Erythroblast (primary cell): ENCODE results near the gene LBX2.

Source experiments
- GATA1 ChIP-seq: IDR thresholded peaks from 2 replicates; pipeline ENCODE4 v1.6.1; 2011; ENCODE audit warnings: low read depth, mild to moderate bottlenecking, control low read depth, low read length, moderate library complexity
- POLR2A ChIP-seq: IDR thresholded peaks from 2 replicates; pipeline ENCODE4 v1.6.1; 2011; ENCODE audit warnings: mild to moderate bottlenecking, low read length

GRCh38 chr2:74489906-74490305 is 9.5 kb downstream of the LBX2 start:
- TF ChIP-seq POLR2A (no peak), GATA1 (no peak)
